ENCODE measurements around the gene SLC6A13.

Gene SLC6A13

GRCh38 chr12:234019-234418, 28.6 kb downstream of the SLC6A13 start:
- no peaks in the 10 kb centered on the region for H3K36me3 ChIP-seq (ENCODE audit: insufficient read depth, low read length)
- DNase-seq = no peak
- no peak overlapping the region for H3K9ac ChIP-seq (ENCODE audit: low read depth, low read length)
- no peak for TF ChIP-seq EZH2 (IDR thresholded peaks at IDR 0.05; ENCODE audit: borderline replicate concordance, low read depth, low read length, severe bottlenecking)
- no peak for TF ChIP-seq CTCF (IDR thresholded peaks at IDR 0.05; ENCODE audit: borderline replicate concordance, extremely low read depth, low read length, poor library complexity, severe bottlenecking)
- ATAC-seq (ENCODE audit: insufficient read depth, low read depth) = no peak
- H3K9me3 ChIP-seq (ENCODE audit: insufficient read depth, low read length, severe bottlenecking) = peaks cover 9% of the 10 kb centered on the region
- H3K79me2 ChIP-seq (ENCODE audit: insufficient read depth, low read length) = no peaks in the 10 kb centered on the region
- H3K4me1 ChIP-seq (ENCODE audit: insufficient read depth, low read length) = no peaks in the 10 kb centered on the region
- no peak overlapping the region for H3K4me2 ChIP-seq (ENCODE audit: insufficient read depth, low read length)
- no peak overlapping the region for H2AFZ ChIP-seq (ENCODE audit: low read depth, low read length)
- H3K4me3 ChIP-seq (ENCODE audit: low read depth in 1 of 2, low read length in 2 of 2) = no peak overlapping the region
- H3K27ac ChIP-seq (ENCODE audit: low read length) = no peak overlapping the region
- peaks cover 14% of the 10 kb centered on the region for H3K27me3 ChIP-seq (ENCODE audit: insufficient read depth, low read length, poor library complexity)
- no peaks in the 10 kb centered on the region for H4K20me1 ChIP-seq (ENCODE audit: insufficient read depth, low read length)

GRCh38 chr12:233615-233968, 29.0 kb downstream of the SLC6A13 start:
- H3K4me3 ChIP-seq (ENCODE audit: low read depth in 1 of 2, low read length in 2 of 2) = no peak overlapping the region
- no peak overlapping the region for H3K9ac ChIP-seq (ENCODE audit: low read depth, low read length)
- H3K27ac ChIP-seq (ENCODE audit: low read length) = no peak overlapping the region
- H3K9me3 ChIP-seq (ENCODE audit: insufficient read depth, low read length, severe bottlenecking) = peaks cover 9% of the 10 kb centered on the region
- H2AFZ ChIP-seq (ENCODE audit: low read depth, low read length) = no peak overlapping the region
- DNase-seq (no peak), ATAC-seq (ENCODE audit: insufficient read depth, low read depth) (no peak)
- no peaks in the 10 kb centered on the region for H3K4me1 ChIP-seq (ENCODE audit: insufficient read depth, low read length)
- no peak for TF ChIP-seq CTCF (IDR thresholded peaks at IDR 0.05; ENCODE audit: borderline replicate concordance, extremely low read depth, low read length, poor library complexity, severe bottlenecking)
- TF ChIP-seq EZH2 (IDR thresholded peaks at IDR 0.05; ENCODE audit: borderline replicate concordance, low read depth, low read length, severe bottlenecking) = no peak
- no peaks in the 10 kb centered on the region for H3K36me3 ChIP-seq (ENCODE audit: insufficient read depth, low read length)
- H4K20me1 ChIP-seq (ENCODE audit: insufficient read depth, low read length) = no peaks in the 10 kb centered on the region
- H3K27me3 ChIP-seq (ENCODE audit: insufficient read depth, low read length, poor library complexity) = peaks cover 17% of the 10 kb centered on the region
- no peaks in the 10 kb centered on the region for H3K79me2 ChIP-seq (ENCODE audit: insufficient read depth, low read length)
- H3K4me2 ChIP-seq (ENCODE audit: insufficient read depth, low read length) = no peak overlapping the region

- no peaks in the 10 kb centered on the region for H3K4me1 ChIP-seq (ENCODE audit: insufficient read depth, low read length)
- H3K9me3 ChIP-seq (ENCODE audit: insufficient read depth, low read length, severe bottlenecking) = peaks cover 9% of the 10 kb centered on the region
- no peak overlapping the region for H3K4me2 ChIP-seq (ENCODE audit: insufficient read depth, low read length)
- no peaks in the 10 kb centered on the region for H4K20me1 ChIP-seq (ENCODE audit: insufficient read depth, low read length)
- H2AFZ ChIP-seq (ENCODE audit: low read depth, low read length) = no peak overlapping the region
- H3K79me2 ChIP-seq (ENCODE audit: insufficient read depth, low read length) = no peaks in the 10 kb centered on the region
- ATAC-seq (ENCODE audit: insufficient read depth, low read depth) (no peak), DNase-seq (no peak)
- no peak overlapping the region for H3K4me3 ChIP-seq (ENCODE audit: low read depth in 1 of 2, low read length in 2 of 2)
- TF ChIP-seq CTCF (IDR thresholded peaks at IDR 0.05; ENCODE audit: borderline replicate concordance, extremely low read depth, low read length, poor library complexity, severe bottlenecking) (no peak), EZH2 (IDR thresholded peaks at IDR 0.05; ENCODE audit: borderline replicate concordance, low read depth, low read length, severe bottlenecking) (no peak)
- H3K9ac ChIP-seq (ENCODE audit: low read depth, low read length) = no peak overlapping the region
- peaks cover 19% of the 10 kb centered on the region for H3K27me3 ChIP-seq (ENCODE audit: insufficient read depth, low read length, poor library complexity)
- H3K27ac ChIP-seq (ENCODE audit: low read length) = no peak overlapping the region
- H3K36me3 ChIP-seq (ENCODE audit: insufficient read depth, low read length) = no peaks in the 10 kb centered on the region
Measured at GRCh38 chr12:232731-233614, 29.7 kb downstream of the SLC6A13 start.
